ENCODE data around the gene LCE3D.
"Not testable (repeated sequence)": the region's sequence is repeated elsewhere in the genome, so short reads cannot be mapped to it uniquely, and the experiment has no call there.

Gene LCE3D

GRCh38 chr1:152580433-152580832, at the start of gene LCE3D:
LCE3D (minus strand) TSS chr1:152580516; CDS start chr1:152579936, 580 bp downstream.
- no peak for DNase-seq (ENCODE audit: low read depth)

DNA sequence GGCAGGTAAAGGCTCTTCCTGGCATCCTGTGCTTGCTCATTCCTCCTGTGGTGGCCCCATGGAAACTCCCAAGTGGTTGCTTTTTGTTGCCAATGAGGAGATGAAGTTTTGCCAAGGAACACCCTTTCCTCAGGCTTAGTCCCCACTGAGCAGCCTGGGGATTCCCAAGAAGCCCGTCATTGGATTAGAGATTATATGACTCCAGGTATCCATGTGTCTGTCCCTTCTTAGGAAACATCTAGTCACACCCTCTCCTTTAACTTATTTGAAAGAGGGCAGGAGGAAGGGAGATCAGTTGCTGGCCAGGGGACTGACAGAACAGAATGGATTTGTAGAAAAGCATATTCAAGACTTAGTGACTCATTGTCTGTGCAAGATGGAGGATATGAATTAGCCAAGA, 46.4 kb upstream of the LCE3D start:
- no peak for DNase-seq (ENCODE audit: low read depth)

DNA sequence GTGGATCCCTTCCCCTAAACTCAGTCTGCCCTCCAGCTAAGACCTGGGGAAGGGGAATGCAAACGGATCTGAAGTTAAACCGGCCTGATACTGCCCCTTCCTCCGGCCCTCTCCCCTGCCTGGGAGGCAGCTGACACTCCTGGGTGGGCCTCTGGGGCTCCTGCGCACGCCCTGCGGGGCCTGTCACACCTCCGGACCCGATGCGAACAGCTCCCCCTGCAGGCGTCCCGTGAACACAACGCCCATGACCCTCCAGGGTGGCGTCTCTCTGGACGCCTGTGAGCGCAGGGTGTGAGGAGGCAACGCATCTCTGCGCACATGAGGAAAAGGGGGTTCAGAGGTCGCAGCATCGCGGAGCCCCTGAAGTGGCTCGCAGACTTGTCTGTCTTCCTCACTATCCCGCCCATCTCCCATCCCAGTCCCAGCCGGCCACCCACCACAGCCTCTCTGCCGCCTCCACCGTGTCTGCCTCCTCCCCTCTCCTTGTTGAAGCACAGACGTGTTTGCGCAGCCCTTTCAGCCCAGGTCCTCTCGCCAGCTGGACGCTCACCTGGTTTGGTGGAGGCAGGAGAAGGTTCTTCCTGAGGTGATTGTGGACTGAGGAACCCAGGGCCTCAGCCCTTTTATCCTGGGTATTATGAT, 43.0 kb upstream of the LCE3D start:
- no peak for DNase-seq (ENCODE audit: low read depth)

- DNase-seq (ENCODE audit: low read depth): no peak
Measured at GRCh38 chr1:152622803-152623202, 42.5 kb upstream of the LCE3D start, which contains the start of gene LCE3A. LCE3A (minus strand) TSS chr1:152623103; CDS start chr1:152623103, 0 bp downstream.

GRCh38 chr1:152621993-152622392, 41.7 kb upstream of the LCE3D start:
- DNase-seq (ENCODE audit: low read depth): no peak

- no peak for DNase-seq (ENCODE audit: low read depth)
Measured at GRCh38 chr1:152613511-152613910, 33.2 kb upstream of the LCE3D start, which contains the start of gene LCE3B. LCE3B (plus strand) TSS chr1:152613811; CDS start chr1:152613811, 0 bp downstream.

- DNase-seq (ENCODE audit: low read depth): no peak
Measured at GRCh38 chr1:152599934-152600333, 19.6 kb upstream of the LCE3D start, which contains the start of gene LCE3C. LCE3C (plus strand) TSS chr1:152600234; CDS start chr1:152600732, 498 bp downstream.

DNA sequence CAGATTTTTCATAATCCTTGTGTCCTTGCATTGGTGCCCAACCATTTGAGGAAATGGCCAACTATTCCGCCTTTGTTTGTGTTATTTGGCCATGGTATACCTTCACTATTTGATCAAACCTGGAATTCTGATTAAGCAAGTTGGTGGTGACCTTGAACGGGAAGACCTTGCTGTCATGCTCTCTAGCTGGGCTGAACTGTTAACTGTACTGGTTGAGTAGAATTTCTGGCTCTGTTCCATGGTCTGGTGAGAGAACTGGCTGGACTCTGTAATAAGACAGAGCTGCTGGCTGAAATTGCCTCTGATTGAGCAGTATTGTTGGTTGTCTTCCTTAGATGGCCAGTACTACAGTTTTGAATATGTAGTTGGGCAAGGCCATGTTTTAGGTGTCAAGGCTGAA, 16.7 kb upstream of the LCE3D start:
- DNase-seq (ENCODE audit: low read depth): no peak

GRCh38 chr1:152585586-152585985, 5.3 kb upstream of the LCE3D start:
- no peak for DNase-seq (ENCODE audit: low read depth)

DNA sequence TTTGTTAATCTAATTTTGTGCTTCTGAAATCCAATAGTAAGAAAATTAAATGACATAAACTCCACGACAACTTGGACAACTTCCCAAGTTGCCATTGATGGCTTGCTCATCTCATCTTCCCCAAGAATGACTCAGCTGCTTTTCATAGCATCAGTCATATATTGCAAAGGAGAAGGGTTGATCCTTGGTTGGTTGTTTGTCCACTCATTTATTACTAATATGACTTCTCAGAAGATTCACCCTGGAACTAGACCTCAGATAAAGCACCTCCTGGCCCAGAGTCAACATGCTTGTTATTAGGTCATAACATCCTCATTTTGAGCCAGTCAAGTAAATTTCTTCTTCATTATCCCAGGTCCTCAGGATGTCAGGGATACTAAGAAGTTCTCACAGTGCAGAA, 2.3 kb upstream of the LCE3D start:
- DNase-seq (ENCODE audit: low read depth): no peak

- not testable (repeated sequence) for DNase-seq (ENCODE audit: low read depth)
Measured at GRCh38 chr1:152579526-152579925, 790 bp downstream of the LCE3D start.

DNA sequence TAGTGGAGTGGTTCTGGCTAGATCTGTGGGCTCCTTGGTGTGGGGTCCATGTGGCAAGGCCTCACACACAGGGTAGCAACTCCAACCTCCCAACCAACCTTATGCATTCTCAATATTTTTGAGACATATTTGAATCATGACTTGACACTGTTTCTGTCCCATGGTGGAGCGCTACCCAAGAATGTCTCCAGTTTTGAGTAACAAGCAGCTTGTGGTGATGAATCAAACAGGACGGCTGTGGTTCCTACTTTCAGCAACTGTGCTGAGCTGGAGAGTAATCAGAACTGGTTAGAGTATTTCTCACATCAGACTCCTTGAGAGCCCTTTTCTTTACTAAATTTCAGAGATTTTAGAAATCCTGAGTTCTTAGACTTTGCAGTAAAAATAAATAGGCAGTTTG, 3.1 kb downstream of the LCE3D start:
- no peak for DNase-seq (ENCODE audit: low read depth)

DNA sequence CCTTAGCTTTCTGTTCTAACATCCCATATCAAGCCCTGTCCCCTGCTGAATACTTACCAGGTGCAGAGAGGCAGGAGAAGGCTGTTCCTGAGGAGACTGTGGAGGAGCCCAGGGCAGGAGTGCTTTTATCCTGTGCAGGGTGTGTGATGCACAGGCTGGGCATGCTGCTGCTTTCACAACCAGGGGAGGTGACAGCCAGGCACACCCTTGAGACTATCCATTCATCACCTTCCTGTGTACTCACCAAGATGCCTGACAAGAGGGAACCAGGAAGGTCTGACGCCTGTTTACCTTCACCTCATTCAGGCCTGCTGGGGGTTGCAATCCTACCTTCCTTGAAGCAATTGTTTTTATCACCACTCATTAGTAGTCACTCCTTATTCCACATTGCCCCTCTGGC, 13.6 kb downstream of the LCE3D start, which contains the start of gene LCE3E:
Gene LCE3E, minus strand, starts transcription at position 100 of the 400 bp plus-strand sequence. CDS start 572 bp downstream, outside the sequence.
- no peak for DNase-seq (ENCODE audit: low read depth)

GRCh38 chr1:152565535-152566215, 14.6 kb downstream of the LCE3D start:
- DNase-seq (ENCODE audit: low read depth): no peak

GRCh38 chr1:152565115-152565514, 15.2 kb downstream of the LCE3D start:
- DNase-seq (ENCODE audit: low read depth): no peak

DNA sequence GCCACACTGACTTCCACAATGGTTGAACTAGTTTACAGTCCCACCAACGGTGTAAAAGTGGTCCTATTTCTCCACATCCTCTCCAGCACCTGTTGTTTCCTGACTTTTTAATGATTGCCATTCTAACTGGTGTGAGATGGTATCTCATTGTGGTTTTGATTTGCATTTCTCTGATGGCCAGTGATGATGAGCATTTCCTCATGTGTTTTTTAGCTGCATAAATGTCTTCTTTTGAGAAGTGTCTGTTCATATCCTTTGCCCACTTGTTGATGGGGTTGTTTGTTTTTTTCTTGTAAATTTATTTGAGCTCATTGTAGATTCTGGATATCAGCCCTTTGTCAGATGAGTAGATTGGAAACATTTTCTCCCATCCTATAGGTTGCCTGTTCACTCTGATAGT, 32.0 kb downstream of the LCE3D start:
- DNase-seq (ENCODE audit: low read depth): not testable (repeated sequence)

DNA sequence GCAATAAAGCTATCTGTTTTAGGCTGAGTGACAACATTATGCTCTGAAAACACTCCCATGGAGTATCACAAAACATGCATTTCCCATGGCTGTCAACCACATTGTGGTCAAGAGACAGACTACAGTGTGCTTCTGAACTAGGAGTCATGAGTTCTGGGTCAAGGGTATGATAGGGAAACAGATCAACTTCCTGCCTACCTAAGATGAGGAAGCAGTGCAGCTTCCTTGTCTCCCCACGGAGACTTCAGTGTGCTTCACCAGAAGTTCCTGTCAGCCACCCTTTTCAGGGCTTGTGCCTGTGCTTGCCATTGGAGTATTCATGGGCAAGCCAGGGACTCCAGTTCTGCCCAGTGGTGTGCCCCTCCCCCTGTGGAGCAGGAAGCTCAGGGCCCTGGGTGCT, 33.6 kb downstream of the LCE3D start:
- DNase-seq (ENCODE audit: low read depth): no peak

DNA sequence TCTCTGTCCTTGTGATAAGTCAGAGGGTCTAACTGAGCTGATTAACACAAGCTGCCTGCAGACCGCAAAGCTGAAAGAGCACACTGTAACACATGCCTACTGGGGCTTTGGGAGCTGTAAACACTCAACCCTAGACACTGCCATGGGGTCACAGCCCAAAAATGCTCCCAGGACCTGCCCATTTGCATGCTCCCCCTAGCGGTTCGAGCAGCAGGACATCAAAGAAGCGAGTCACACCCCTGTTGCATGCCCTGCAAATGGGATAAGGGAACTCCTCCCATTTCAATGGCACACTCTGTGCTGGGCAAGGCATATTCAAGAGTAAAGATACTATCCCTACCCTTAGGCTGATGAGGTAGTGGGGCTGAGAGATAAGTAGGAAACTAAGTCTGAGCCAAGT, 36.5 kb downstream of the LCE3D start:
- no peak for DNase-seq (ENCODE audit: low read depth)

DNA sequence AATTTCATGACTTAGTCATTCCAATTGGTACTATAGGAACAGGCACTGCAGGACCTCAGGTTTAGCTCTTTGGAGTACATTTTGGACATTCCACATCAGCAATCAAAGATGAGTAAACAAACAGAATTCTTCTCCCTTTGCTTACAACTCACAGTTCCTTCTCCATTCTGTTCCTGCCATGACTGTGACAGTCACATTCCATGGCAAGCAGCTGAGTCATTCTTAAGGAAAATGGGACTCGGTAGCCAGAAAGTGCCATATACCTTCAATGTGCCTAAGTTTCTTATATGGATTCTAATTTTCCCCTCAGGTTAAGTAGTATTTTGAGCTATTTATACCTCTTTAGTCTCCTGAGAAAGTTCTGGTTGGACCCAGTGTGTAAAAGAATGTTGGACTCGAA, 40.4 kb downstream of the LCE3D start:
- DNase-seq (ENCODE audit: low read depth): no peak

DNA sequence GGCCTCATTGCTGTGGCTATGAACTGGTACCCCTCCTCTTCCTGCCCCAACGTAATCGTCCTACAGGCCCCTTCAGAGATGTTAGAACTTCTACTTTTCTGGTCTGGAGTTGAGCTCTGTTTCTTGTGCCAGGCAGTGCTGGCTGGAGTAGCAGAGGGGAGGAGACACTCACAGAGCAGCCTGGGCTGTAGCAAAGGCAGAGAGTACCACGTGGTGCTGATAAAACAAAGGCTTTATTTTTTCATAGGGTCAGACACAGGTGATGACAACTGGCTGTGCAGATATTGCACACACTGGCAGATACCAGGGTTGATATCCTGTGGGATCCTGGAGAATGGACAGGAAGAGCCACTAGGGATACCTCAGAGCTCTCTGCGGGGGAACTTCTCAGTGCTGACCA, 42.8 kb downstream of the LCE3D start:
- no peak for DNase-seq (ENCODE audit: low read depth)

DNA sequence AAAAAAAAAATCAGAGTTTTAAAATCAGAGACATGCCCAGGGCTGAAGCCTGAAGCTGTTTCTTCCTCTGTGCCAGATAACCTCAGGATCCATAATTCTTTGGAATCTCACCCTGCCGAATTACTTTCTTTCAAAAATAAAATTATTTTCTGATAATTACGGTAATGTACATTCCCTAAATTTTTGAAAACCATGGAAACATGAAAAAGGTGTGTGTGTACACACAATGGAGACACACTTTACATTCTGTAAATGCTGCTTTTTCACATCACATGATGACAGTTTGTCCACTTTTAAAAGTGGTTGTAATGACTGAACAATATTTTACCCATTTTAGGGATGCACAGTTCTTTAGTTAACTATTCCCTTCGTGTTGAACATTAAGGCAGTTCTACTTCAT, 44.5 kb downstream of the LCE3D start:
- no peak for DNase-seq (ENCODE audit: low read depth)

GRCh38 chr1:152533327-152533938, 46.9 kb downstream of the LCE3D start:
- DNase-seq (ENCODE audit: low read depth): no peak

All from GM04504 (cell line).